Bronchial epithelial cell (primary cell): ENCODE results near the gene CNPY4. TPM values are rescaled to one million over a fixed set of nuclear protein-coding genes. Genes with fewer than 3 reads are reported as not detected.
A peak's percentile ranks its signal among the peaks of the same experiment; 100 is the strongest.

Experiments
- DNase-seq: peaks from one replicate; pipeline ENCODE4 v3.0.0-alpha.2; 2010; ENCODE audit warnings: low read depth
- FAIRE-seq: peaks from 2 replicates; lab custom pipeline; 2011; peaks lifted over from hg19 to GRCh38; lab: Jason Lieb, UNC
- H3K27me3 ChIP-seq: 2 replicates; pipeline ENCODE4 v1.5.1; 2011; ENCODE audit warnings: low read length; ENCODE audit not compliant: control insufficient read depth, insufficient read depth
- H3K36me3 ChIP-seq: 2 replicates; pipeline ENCODE4 v1.5.1; 2011; ENCODE audit warnings: low read length; ENCODE audit not compliant: control insufficient read depth, insufficient read depth
- H3K4me3 ChIP-seq: 2 replicates; pipeline ENCODE4 v1.5.1; 2011; ENCODE audit warnings: mild to moderate bottlenecking, low read depth, low read length, control low read depth
- total RNA-seq: library from RNA; depleted of rRNA; stranded (reverse); fragments of >200 nt; gene quantifications from 2 replicates; pipeline ENCODE4 v1.2.1, GENCODE V29; 2014
- TF ChIP-seq, protein P1 (sequence below): IDR thresholded peaks from 2 replicates; pipeline ENCODE4 v1.5.1; 2011; ENCODE audit warnings: mild to moderate bottlenecking, moderate library complexity, low read length, control low read depth, inconsistent platforms; ENCODE audit not compliant: insufficient read depth, severe bottlenecking

The CNPY4 gene
- total RNA-seq, 1 donor from 2014 or later = 2.9 TPM

DNA sequence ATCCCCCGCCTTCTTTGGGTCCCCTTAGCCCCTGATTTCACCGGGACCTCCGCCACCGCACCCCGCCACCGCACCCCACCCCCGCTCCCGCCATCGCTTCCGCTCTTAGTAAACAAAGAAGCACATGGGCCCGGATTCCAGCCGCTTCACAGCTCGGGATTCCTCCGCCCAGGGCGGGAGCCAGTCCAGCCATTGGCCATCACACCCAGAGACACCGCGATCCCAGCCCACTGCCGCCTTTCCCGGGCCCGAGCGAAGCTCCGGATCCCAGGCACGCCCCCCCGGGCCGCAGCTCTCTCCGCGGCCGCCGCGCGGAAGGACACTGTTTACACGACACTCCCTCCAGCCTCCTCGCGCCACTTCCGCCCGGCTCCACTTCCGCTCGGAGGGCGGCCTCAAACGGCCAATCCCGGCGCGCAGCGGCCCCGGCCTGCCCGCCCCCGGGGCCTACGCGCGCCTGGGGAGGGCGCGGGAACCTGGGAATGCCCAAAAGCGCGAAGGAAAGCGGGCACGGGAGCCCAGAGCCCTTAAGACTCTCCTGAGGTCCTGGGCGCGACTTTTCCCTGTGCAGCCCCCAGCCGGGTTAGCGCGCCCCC is 18.9 kb upstream of the CNPY4 start:
- TF ChIP-seq, protein P1, sequence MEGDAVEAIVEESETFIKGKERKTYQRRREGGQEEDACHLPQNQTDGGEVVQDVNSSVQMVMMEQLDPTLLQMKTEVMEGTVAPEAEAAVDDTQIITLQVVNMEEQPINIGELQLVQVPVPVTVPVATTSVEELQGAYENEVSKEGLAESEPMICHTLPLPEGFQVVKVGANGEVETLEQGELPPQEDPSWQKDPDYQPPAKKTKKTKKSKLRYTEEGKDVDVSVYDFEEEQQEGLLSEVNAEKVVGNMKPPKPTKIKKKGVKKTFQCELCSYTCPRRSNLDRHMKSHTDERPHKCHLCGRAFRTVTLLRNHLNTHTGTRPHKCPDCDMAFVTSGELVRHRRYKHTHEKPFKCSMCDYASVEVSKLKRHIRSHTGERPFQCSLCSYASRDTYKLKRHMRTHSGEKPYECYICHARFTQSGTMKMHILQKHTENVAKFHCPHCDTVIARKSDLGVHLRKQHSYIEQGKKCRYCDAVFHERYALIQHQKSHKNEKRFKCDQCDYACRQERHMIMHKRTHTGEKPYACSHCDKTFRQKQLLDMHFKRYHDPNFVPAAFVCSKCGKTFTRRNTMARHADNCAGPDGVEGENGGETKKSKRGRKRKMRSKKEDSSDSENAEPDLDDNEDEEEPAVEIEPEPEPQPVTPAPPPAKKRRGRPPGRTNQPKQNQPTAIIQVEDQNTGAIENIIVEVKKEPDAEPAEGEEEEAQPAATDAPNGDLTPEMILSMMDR = no peak
- no peaks in the 10 kb centered on the region for H3K27me3 ChIP-seq
- H3K4me3 ChIP-seq = peak overlapping the region; percentile 69
- peaks cover 34% of the 10 kb centered on the region for H3K36me3 ChIP-seq
- FAIRE-seq = no peak
- peak; percentile 81 for DNase-seq

DNA sequence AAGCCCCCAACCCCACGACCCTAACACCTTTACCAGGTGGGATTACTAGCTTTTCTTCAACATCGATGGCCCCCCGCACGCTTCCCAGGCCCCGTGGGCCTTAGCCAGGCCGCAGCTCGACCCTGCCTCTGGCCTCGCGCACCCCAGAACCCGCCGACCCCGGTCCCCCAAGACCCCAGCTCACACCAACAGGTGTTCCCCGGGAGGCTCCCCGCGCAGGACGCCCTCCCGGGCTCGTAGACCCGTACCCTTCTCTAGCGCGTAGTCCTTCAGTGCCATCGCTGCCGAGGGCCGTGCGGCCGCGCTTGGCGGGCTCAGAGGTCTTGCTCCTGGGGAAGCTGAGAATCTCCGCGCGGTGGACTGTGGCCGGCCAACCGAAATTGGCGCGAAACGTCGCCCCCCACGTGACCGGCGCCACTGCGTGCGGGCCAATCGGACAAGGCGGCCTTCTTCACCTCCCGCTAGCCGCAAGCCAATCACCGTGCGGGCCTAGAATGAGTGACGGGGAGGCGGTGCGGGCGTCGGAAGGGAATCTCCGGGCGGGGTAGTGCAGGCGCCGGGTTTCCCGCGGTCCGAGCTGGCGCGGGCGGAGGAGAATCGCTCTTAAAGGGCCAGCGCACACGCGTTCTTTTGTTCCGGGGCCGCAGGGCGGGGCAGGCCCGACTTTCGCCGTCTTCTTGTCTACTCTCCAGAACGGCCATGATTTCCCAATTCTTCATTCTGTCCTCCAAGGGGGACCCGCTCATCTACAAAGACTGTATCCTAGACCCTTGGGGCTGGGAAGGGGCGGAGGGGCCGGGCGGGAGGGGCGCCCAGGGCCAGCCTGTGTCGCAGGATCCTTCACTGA is 18.2 kb upstream of the CNPY4 start, which contains the start of the genes AP4M1 and MCM7:
Gene AP4M1, plus strand, starts transcription at position 628 of the 847 bp plus-strand sequence. Its CDS starts 72 bp downstream, at position 700.
Gene MCM7, minus strand, starts transcription at position 382 of the 847 bp plus-strand sequence. Its CDS starts 103 bp downstream, at position 279.
- Histone ChIP-seq H3K27me3 (no peaks in the 10 kb centered on the region), H3K36me3 (peaks cover 32% of the 10 kb centered on the region), H3K4me3 (peak within 1 kb of the TSS; percentile 69)
- no peak for FAIRE-seq
- DNase-seq = peak; percentile 92
- TF ChIP-seq, protein P1 = no peak

DNA sequence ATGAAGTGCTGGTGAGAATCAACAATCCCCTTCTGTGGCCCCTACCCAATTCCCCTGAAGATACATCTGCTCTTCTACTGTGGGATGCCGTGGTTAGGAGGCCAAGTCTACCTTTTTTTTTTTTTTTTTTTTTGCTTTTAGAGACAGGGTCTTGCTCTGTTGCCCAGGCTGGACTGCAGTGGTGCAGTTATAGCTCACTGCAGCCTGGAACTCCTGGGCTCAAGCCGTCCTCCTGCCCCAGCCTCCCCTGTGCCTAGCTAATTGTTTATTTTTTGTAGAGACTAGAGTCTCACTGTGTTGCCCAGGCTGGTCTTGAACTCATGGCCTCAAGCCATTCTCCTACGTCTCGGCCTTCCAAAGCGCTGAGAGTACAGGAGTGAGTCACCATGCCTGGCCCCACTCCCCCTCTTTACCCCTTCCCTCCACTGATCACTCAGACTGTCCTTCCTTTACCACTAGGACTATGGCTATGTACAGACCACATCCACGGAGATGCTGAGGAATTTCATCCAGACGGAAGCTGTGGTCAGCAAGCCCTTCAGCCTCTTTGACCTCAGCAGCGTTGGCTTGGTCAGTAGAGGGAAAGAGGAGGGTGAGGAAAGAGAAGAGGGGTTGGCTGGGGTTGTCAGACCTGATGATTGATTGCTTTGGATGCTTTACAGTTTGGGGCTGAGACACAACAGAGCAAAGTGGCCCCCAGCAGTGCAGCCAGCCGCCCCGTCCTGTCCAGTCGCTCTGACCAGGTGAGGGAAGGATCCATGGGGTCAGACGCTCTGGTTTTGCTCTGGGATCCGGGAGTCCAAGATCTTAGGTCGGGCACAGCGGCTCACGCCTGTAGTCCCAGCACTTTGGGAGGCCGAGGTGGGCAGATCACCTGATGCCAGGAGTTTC is 16.2 kb upstream of the CNPY4 start:
- Histone ChIP-seq H3K36me3 (peaks cover 29% of the 10 kb centered on the region), H3K27me3 (no peaks in the 10 kb centered on the region), H3K4me3 (no peak overlapping the region)
- TF ChIP-seq, protein P1 = no peak
- no peak for DNase-seq
- FAIRE-seq = no peak

DNA sequence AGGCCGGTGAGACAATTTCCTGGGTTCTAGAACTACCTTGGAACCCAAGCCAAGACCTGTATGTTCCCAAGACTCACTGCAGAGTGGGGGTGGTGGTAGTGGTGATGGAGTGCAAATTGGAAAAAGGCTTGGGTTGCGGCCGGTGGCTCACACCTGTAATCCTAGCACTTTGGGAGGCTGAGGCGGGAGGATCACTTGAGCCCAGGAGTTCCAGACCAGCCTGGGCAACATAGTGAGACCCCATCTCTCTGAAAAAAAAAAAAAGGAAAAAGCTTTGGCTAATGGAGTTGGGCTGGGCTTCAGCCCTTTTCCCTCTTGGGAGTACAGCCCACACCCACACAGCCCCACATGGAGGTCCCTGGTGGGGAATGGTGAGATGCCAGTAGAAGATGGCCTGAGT is 13.9 kb upstream of the CNPY4 start:
- Histone ChIP-seq H3K4me3 (no peak overlapping the region), H3K36me3 (peaks cover 26% of the 10 kb centered on the region), H3K27me3 (no peaks in the 10 kb centered on the region)
- no peak for FAIRE-seq
- TF ChIP-seq, protein P1 = no peak
- DNase-seq = no peak

DNA sequence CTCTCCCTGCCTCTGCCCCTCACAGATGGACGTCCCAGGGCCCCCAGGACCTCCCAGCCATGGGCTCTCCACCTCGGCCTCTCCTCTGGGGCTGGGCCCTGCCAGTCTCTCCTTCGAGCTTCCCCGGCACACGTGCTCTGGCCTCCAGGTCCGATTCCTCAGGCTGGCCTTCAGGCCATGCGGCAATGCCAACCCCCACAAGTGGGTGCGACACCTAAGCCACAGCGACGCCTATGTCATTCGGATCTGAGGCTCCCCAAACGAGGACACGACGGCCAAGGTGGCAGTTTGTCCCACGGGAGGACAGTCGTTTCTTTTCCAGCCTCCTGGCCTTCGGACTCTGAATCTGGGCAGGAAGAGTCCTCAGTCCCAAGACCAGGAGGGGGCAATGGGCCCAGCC is 12.8 kb upstream of the CNPY4 start:
- H3K36me3 ChIP-seq = peaks cover 30% of the 10 kb centered on the region
- TF ChIP-seq, protein P1 = no peak
- H3K27me3 ChIP-seq = no peaks in the 10 kb centered on the region
- no peak overlapping the region for H3K4me3 ChIP-seq
- DNase-seq = no peak
- FAIRE-seq = no peak
